Measurements from ENCODE around the gene POMT2.

DNA sequence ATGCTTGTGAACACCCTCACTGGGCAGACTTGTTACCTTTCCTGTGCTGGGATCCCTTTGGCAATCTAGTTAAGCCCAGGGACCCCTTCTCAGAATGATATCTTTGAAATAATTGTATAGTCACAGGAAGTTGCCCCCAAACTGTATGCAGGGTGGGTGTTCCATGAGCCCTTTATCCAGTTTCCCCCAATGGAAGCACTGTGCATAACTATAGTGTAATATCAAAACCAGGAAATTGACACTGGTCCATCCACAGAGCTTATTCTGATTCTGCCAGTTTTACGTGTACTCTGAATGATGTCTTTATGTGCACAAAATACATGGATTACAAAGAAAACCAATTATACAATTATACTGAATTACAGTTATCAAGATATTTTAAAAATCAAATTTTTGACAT lies 73.9 kb downstream of the POMT2 start:
- TF ChIP-seq POLR2A (IDR thresholded peaks at IDR 0.05) = no peak
- TF ChIP-seq, protein P1, sequence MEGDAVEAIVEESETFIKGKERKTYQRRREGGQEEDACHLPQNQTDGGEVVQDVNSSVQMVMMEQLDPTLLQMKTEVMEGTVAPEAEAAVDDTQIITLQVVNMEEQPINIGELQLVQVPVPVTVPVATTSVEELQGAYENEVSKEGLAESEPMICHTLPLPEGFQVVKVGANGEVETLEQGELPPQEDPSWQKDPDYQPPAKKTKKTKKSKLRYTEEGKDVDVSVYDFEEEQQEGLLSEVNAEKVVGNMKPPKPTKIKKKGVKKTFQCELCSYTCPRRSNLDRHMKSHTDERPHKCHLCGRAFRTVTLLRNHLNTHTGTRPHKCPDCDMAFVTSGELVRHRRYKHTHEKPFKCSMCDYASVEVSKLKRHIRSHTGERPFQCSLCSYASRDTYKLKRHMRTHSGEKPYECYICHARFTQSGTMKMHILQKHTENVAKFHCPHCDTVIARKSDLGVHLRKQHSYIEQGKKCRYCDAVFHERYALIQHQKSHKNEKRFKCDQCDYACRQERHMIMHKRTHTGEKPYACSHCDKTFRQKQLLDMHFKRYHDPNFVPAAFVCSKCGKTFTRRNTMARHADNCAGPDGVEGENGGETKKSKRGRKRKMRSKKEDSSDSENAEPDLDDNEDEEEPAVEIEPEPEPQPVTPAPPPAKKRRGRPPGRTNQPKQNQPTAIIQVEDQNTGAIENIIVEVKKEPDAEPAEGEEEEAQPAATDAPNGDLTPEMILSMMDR (IDR thresholded peaks at IDR 0.05) = no peak
